T-helper 2 cell treated with Interferon-gamma antibody and Interleukin-4, amounts not matched to agents 100 ng/mL and 5 ng/mL, for 36 hours (primary cell): ENCODE results near the gene ZNF728. TPM values are rescaled to one million over a fixed set of nuclear protein-coding genes. Genes with fewer than 3 reads are reported as not detected.
"Not testable (repeated sequence)": the region's sequence is repeated elsewhere in the genome, so short reads cannot be mapped to it uniquely, and the experiment has no call there.

ENCODE experiments used
- intact Hi-C: fragments of 100-400 bp; cut with micrococcal nuclease; formaldehyde crosslinking; loops from one replicate; pipeline ENCODE4 v1.15.1; 2023
- total RNA-seq: library from RNA; stranded (reverse); gene quantifications from 2 replicates; pipeline ENCODE4 v1.2.3, GENCODE V29; 2022

Gene ZNF728
- total RNA-seq: not detected in 2 replicates

GRCh38 chr19:23002690-23003422 lies at the start of gene ZNF728:
ZNF728 (minus strand) TSS chr19:23003176; CDS start chr19:23003030, 146 bp downstream.
- intact Hi-C loops: no loop called here

DNA sequence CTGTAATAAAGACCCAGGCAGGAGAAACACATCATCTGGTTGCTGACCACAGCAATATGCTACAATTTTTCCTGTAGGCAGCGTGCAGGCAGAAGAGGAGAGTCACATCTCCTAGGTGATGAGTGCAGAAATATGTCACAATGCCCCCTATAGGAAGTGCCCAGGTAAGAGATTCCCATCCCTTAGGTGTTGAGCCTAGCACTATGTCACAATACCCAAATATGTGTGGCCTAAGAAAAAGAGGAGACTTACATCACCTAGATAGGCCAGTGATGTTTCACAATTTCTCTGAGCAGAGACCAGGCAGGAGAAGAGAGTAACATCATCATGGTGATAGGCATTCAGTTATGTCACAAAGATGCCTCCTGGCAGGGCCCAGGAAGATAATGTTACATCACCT lies 49.4 kb upstream of the ZNF728 start:
- intact Hi-C loops: no loop called here

- intact Hi-C loops: no loop called here
Observed at GRCh38 chr19:23049256-23049655, 46.3 kb upstream of the ZNF728 start.

DNA sequence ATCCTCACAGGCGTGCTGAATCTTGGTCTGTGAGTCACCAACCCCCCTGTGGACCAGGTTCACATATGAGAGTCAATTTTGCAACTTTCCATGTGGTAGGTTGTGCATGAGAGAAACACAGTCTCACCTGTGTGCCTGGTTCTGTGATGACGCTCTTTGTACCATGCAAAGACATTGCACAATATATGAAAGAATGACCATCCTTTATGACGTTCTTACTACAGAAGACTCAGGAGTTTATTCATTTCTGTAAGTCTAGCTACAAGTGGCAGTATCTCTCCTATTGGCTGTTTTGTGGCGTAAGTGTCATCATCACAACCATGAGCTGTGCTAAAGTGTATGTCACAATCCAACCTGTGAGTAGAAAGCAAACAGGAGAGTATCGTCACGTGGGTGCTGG lies 43.8 kb upstream of the ZNF728 start:
- intact Hi-C loops: no loop called here

DNA sequence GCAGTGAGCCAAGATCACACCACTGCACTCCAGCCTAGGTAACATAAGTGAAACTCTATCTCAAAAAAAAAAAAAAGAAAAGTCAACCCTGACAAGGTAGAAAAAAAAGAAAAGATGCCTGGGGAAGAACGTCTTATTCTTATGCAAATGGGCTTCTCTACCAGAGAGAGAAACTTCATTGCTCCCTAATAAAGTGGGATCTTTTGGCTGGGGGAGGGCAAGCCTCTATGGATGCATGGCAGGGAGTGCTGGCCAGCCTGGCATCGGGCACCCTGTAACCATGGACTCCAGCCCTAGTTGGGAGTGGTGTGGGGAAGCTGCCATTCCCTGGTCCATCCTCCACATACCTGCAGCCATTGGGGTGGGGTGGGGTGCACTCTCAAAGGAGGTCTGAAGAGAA lies 30.7 kb upstream of the ZNF728 start:
- intact Hi-C loops: no loop called here

DNA sequence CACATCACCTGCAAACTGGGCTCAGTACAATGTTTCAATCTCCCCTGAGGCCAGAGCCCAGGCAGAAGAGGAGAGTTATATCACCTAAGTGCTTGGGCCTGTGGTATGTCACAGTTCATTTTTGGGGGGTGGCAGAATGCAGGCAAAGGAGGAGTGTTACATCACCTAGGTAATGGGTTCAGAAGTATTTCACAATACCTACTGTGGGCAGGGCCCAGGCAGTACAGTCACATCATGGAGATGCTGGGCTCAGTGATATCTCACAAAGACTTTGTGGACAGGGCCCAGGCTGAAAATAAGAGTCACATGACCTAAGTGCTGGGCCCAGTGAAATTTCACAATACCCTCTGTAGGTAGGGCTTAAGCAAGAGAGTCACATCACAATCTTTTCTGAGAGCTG lies 12.7 kb upstream of the ZNF728 start:
- intact Hi-C loops: no loop called here

GRCh38 chr19:22994957-22995356 lies 8.0 kb downstream of the ZNF728 start:
- intact Hi-C loops: not testable (repeated sequence)

DNA sequence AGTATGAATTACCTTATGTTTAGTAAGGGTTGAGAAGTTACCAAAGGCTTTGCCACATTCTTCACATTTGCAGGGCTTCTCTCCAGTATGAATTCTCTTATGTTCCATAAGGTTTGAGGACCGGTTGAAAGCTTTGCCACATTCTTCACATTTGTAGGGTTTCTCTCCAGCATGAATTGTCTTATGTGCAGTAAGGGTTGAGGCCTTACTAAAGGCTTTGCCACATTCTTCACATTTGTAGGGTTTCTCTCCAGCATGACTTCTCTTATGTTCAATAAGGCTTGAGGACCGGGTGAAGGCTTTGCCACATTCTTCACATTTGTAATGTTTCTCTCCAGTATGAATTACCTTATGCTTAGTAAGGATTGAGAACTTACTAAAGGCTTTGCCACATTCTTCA lies 26.7 kb downstream of the ZNF728 start:
- intact Hi-C loops: no loop called here

DNA sequence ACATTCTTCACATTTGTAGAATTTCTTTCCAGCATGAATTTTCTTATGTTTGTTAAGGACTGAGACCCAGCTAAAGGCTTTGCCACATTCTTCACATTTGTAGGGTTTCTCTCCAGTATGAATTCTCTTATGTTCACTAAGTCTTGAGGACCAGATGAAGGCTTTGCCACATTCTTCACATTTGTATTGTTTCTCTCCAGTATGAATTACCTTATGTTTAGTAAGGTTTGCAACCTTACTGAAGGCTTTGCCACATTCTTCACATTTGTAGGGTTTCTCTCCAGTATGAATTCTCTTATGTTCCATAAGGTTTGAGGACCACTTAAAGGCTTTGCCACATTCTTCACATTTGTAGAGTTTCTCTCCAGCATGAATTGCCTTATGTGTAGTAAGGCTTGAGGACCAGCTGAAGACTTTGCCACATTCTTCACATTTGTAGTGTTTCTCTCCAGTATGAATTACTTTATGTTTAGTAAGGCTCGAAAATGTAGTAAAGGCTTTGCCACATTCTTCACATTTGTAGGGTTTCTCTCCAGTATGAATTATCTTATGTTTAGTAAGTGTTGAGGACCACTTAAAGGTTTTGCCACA lies 27.3 kb downstream of the ZNF728 start:
- intact Hi-C loops: not testable (repeated sequence)

GRCh38 chr19:22945560-22945959 lies 57.4 kb downstream of the ZNF728 start:
- intact Hi-C loops: no loop called here

- intact Hi-C loops: no loop called here
Observed at GRCh38 chr19:22935151-22935550, 67.8 kb downstream of the ZNF728 start.

DNA sequence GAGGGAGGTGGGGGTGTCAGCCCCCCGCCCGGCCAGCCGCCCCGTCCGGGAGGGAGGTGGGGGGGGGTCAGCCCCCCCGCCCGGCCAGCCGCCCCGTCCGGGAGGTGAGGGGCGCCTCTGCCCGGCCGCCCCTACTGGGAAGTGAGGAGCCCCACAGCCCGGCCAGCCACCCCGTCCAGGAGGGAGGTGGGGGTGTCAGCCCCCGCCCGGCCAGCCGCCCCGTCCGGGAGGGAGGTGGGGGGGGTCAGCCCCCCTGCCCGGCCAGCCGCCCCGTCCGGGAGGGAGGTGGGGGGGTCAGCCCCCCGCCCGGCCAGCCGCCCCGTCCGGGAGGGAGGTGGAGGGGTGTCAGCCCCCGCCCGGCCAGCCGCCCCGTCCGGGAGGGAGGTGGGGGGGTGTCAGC lies 75.4 kb downstream of the ZNF728 start:
- intact Hi-C loops: not testable (repeated sequence)

- intact Hi-C loops: not testable (repeated sequence)
Observed at GRCh38 chr19:22925181-22925580, 77.8 kb downstream of the ZNF728 start.

Other genes with a start within 250 kb of the ZNF728 start
- gene ZNF99, start 219.0 kb downstream of the ZNF728 start, total RNA-seq: not detected in 2 replicates
- not detected in 2 replicates for gene ZNF723, start 170.9 kb downstream of the ZNF728 start, total RNA-seq
- gene ZNF730, start 113.8 kb upstream of the ZNF728 start, total RNA-seq: 0.34 and 0.61 TPM in 2 replicates
- 12.8 and 14.1 TPM in 2 replicates for gene ZNF724, start 247.2 kb upstream of the ZNF728 start, total RNA-seq